GM12873 (cell line): ENCODE results near the gene C11orf52.

Experiments used
- CTCF ChIP-seq: IDR thresholded peaks from 2 replicates; pipeline ENCODE4 v1.5.1; 2012; ENCODE audit warnings: low read depth, mild to moderate bottlenecking, moderate library complexity, low read length, control low read depth; ENCODE audit not compliant: insufficient read depth; ENCODE audit errors: missing control alignments

Gene C11orf52

GRCh38 chr11:111949519-111950426, 31.1 kb downstream of the C11orf52 start:
- no peak for TF ChIP-seq CTCF

DNA sequence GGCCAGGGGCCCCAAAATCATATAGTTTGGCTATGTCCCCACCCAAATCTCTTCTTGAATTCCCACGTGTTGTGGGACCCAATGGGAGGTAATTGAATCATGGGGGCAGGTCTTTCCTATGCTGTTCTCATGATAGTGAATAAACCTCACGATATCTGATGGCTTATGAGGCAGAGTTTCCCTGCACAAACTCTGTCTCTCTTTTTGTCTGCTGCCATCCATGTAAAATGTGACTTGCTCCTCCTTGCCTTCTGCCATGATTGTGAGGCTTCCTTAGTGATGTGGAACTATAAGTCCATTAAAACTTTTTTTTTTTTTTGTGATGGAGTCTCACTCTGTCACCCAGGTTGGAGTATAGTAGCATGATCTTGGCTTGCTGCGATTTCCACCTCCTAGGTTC, 32.9 kb downstream of the C11orf52 start:
- no peak for TF ChIP-seq CTCF

DNA sequence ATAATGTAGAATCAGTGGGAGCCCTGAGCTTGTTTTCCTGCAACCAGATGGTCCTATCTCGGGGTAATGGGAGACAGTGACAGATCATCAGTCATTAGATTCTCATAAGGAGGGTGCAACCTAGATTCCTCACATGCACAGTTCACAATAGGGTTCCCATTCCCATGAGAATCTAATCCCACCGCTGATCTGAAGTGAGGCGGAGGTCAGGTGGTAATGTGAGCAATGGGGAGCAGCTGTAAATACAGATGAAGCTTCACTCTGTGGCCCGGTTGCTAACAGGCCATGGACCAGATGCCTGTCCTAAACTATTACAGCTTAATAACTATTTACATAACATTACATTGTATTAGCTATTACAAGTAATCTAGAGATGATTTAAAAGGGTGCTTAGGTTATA, 35.4 kb downstream of the C11orf52 start:
- no peak for TF ChIP-seq CTCF

DNA sequence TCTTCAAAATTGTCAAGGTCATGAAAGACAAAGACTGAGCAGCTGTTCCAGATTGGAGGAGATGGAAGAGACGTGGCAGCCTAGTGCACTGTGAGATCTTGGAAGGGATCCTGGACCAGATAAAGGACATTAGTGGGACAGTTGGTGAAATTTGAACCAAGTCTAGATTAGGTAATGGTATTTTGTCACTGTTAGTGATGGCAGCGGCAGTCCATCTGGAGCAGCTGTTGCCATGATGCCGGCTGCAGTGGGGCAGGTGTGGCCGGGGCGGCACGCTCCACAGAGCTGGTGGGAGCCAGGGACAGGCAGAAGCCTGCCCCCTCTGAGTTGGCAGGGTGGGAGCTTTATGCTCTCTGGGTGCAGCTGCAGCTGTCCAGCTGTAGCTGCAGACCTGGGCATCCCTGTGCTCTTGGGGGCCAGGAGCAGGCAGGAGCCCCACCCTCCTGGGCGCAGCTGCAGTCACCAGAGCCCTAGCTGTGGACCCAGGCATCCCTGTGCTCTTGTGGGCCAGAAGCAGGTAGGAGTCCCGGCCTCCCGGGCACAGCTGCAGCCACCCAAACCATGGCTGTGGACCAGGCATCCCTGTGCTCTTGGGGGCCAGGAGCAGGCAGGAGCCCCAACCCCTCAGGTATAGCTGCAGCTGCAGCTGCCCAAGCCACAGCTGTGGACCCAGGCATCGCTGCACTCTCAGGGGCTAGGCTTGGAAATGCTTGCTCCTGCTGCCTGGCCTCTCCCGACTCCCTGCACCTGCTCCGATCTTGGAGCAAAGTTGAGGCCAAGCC, 39.1 kb downstream of the C11orf52 start:
- no peak for TF ChIP-seq CTCF

DNA sequence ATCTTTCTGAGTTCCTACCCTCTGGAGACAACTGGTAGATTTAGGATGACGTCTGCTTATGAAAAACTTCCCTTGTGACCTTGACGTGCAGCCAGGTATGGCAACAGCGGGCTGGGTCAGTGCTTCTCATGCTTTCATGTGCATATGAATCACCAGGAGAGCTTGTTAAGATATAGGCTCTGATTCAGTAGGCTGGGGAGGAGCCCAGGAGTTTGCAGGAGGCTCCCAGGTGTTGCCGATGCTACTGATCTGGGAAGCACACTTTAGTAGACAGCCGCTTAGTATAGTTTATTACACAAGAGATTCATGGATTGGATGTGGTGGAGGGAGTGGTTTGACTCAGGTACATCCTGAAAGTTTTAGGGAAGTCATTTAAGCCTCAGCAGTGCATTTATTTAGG, 42.2 kb downstream of the C11orf52 start:
- no peak for TF ChIP-seq CTCF

GRCh38 chr11:111961389-111962300, 42.9 kb downstream of the C11orf52 start:
- no peak for TF ChIP-seq CTCF
